ENCODE measurements around the gene INTS12. TPM values are rescaled to one million over a fixed set of nuclear protein-coding genes. Genes with fewer than 3 reads are reported as not detected.
"Not testable (repeated sequence)": the region's sequence is repeated elsewhere in the genome, so short reads cannot be mapped to it uniquely, and the experiment has no call there.

Gene INTS12
- total RNA-seq, 1 experiment from 2014 or later, result 18.7 TPM

DNA sequence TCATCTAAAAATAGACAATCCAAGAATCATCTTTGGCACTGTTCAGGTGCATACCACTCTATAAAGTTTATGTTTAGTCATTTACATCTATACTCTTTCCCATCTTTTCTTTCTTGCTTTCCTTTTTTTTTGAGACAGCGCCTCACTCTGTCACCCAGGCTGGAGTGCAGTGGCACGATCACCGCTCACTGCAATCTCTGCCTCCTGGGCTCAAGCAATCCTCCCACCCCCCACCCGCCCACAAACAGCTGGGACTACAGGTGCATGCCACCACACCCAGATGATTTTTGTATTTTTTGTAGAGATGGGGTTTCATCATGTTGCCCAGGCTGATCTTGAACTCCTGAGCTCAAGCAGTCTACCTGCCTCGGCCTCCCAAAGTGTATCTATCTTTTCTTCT, 13.7 kb downstream of the INTS12 start:
- DNase-seq (ENCODE audit: extremely low read depth, low read depth), result not testable (repeated sequence)

- no peak for DNase-seq (ENCODE audit: extremely low read depth, low read depth)
Measured at GRCh38 chr4:105686571-105686970, 21.9 kb downstream of the INTS12 start.

DNA sequence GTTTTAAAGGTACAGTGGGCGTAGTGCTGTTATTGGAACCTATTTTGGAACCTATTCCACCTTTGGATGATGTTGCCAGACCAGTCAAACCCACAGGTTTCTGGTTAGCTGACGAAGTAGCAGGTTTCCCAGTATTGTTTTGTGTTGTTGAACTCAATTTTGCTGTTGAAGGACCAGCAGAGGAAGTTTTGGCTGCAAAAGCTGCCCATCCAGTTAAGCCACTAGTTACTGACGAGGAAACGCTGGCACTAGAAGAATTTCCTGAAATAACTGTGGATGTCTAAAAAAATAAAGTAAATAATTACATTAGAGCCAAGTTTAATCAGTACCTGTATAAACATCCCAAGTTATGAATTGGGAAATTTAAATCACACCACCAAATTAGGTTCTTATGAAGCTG, 25.5 kb downstream of the INTS12 start:
- no peak for DNase-seq (ENCODE audit: extremely low read depth, low read depth)

DNA sequence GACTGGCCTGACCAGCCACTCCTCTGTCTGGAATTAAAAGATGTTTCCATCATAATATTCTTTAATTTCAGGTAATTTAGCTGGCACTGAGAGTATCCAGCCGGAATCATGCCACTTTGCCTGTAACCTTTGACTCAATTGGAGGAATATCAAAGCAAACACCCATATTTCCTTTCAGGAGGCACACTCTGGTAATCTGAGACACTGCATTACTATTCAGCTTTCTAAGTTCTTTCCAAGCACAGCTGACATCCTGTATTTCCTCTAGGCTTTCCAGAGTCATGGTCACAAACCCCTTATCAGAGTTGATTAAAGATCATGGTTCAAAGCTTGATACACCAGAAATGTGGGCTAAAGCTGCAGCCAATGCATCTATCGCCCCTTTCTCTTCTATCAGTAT, 29.3 kb downstream of the INTS12 start:
- no peak for DNase-seq (ENCODE audit: extremely low read depth, low read depth)

GRCh38 chr4:105677709-105678108, 30.8 kb downstream of the INTS12 start:
- no peak for DNase-seq (ENCODE audit: extremely low read depth, low read depth)

DNA sequence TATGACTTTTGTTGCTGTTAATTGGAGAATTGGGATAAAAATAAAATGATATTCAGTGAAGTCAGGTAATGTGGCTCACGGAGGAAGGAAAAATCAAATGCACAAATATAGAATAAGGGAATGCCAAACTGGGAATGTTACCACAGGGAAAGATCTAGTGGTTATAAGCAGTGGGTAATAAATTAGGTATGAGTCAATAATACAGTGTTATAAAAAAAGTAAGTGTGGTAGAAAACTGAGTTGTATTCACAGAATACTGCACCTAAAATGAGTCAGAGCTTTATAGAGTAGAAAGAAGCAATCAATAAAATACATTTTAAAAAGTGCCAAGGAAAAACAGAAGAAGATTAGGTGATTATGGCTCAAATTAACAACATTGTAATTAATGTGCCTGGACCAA, 34.5 kb downstream of the INTS12 start:
- DNase-seq (ENCODE audit: extremely low read depth, low read depth), result no peak

DNA sequence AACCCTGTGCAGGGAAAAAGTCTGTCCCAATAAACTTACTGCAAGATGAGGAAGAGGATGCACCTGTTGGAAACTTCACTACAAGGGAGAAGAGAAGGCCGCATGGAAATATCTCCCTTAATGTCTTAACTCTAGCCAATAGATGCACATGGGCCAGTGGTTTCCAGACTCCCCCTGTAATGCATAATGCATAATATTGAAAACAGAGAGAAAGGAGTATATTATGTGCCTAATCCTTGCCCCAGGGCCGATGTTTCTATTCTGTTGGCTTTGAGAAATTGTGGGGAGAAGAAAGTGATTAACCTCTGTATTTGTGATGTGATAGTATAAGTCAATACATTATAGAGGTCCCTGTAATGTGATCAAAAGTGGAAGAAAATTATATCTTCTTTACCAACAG, 37.2 kb downstream of the INTS12 start:
- DNase-seq (ENCODE audit: extremely low read depth, low read depth), result no peak

- DNase-seq (ENCODE audit: extremely low read depth, low read depth), result no peak
Measured at GRCh38 chr4:105670684-105671083, 37.8 kb downstream of the INTS12 start.

DNA sequence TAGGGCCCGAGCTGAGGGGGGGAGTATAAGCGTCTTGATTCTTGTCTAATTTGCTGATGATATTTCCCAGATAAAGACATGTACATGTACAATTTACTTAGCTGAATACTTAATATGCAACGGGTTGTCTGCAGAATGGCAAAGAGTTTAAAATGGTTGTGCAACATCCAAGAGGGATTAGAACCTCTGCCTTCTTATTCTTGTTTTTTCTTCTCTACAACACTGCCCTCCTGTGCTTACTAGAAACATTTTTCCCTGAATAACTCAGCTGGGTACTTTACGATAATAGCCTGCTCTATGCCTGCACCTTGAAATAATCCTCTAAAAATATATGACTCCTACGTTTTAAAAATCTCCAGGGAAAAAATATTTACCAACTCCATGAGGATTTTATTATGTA, 41.8 kb downstream of the INTS12 start:
- peak; percentile 4 for DNase-seq (ENCODE audit: extremely low read depth, low read depth)

DNA sequence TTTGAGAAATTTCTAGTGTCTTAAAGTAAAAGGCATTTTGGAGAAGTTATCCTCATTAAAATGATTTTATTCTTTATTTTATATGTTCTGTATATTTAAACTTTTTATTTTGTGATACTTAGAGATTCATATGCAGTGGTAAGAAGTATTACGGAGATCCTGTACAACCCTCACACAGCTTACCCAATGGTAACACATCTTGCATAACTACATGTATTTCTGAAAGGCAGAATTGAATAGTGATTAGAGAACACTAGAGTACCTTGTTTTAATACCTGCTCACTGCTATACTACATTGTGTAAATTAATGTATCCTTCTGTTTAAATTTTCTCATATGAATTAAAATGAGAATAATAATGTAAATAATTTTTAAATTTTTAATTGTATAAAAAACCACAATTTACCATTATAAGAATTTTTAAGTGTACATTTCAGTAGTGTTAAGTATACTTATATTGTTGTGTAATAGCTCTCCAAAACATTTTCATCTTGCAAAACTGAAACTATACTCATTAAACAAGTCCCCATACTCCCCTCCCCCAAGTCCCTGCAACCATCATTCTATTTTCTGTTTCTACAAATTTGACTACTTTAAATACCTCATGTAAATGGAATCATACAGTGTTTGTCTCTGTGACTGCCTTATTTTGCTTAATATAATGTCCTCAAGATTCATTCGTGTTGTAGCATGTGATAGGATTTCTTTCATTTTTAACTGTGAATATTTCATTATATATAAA, 45.4 kb downstream of the INTS12 start:
- DNase-seq (ENCODE audit: extremely low read depth, low read depth), result no peak

DNA sequence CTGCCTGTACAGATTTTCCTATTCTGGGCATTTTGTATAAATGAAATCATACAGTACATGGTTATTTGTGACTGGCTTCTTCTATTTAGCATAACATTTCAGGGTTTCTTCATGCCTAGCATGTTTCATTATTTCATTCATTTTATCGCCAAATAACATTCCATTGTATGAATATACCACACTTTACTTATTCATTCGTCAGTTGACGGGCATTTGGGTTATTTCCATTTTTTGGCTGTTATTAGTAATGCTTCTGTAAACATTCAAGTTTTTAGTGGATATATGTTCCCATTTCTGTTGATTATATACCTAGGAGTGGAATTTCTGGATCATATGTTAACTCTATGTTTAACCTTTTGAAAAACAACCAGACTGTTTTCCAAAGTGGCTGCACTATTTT, 47.5 kb downstream of the INTS12 start:
- DNase-seq (ENCODE audit: extremely low read depth, low read depth), result no peak

GRCh38 chr4:105659190-105659589, 49.3 kb downstream of the INTS12 start:
- DNase-seq (ENCODE audit: extremely low read depth, low read depth), result no peak

GRCh38 chr4:105657117-105657765, 51.2 kb downstream of the INTS12 start:
- no peak for DNase-seq (ENCODE audit: extremely low read depth, low read depth)

GRCh38 chr4:105652286-105652888, 56.1 kb downstream of the INTS12 start:
- DNase-seq (ENCODE audit: extremely low read depth, low read depth), result no peak

DNA sequence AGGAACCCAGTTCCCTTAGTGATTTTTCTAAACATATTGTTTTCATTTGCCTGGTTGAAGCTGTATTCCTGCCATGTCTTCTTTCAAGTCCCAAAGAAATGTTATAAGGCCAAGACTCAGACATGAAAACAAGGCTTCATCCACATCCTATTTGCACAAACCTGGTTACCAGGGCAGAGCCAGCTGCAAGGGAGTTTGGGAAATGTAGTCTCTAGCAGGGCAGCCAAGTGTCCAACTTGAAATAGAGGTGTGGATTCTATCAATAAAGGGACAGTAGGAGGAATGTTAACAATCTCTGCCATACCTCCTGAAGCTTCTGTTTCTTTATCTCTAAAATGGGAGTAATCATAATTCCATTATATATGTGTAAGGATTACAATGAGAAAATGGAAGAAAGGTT, 56.6 kb downstream of the INTS12 start:
- no peak for DNase-seq (ENCODE audit: extremely low read depth, low read depth)

- no peak for DNase-seq (ENCODE audit: extremely low read depth, low read depth)
Measured at GRCh38 chr4:105650190-105650589, 58.3 kb downstream of the INTS12 start.

- DNase-seq (ENCODE audit: extremely low read depth, low read depth), result no peak
Measured at GRCh38 chr4:105645440-105645839, 63.0 kb downstream of the INTS12 start.

GRCh38 chr4:105644257-105644656, 64.2 kb downstream of the INTS12 start:
- no peak for DNase-seq (ENCODE audit: extremely low read depth, low read depth)

DNA sequence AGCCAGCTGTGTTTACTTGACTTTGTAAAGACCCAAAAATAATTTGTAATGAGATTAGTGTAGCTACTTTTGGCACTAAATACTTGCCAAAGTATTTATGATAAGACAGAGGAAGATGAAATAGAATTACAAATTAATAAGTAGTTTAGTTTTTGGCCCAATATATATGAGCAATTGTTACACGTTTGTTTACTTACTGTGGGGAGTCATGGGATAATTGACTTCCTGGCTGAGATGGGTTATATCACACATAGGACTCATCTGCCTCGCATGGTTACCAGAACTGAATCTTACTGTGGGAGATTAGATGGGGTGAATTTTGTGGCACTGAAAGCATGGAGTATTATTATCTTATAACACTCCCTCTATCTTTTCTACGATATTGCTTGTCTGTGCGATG, 66.6 kb downstream of the INTS12 start:
- no peak for DNase-seq (ENCODE audit: extremely low read depth, low read depth)

DNA sequence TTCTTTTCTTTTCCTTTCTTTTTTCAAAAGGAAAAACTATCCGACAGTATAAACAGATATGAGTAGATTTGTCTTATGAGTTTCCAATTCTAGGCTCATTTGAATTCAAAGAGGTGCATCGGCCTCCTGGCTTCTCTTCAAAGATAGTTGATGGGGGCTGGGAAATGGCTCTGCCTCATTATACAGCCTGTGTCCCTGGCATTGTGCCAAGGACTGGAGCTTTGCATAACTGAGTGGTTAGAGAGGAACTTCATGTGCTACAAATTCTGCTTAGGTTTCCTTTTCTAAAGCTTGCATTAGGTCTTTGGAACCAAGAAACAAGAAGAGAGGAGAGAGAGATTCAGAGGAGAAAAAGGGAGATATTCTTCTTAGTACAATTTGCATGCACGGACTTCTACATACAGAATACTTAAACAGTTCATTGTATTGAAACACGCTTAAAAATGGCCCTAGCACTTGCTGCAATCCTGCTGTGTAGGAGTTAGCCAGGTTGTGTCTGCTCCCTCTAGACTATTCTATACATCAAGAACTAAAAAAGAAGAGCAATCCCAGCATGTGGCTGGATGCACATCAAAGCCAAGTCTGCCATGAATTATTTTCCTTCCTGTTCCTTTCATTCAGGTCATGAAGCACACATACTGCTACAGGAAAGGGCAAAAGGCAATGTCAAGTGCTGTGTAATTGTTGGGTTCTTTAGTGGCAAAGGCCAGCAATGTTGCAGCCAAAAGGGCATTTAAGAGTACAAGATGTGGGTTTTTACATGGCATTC, 70.9 kb downstream of the INTS12 start:
- DNase-seq (ENCODE audit: extremely low read depth, low read depth), result no peak

DNA sequence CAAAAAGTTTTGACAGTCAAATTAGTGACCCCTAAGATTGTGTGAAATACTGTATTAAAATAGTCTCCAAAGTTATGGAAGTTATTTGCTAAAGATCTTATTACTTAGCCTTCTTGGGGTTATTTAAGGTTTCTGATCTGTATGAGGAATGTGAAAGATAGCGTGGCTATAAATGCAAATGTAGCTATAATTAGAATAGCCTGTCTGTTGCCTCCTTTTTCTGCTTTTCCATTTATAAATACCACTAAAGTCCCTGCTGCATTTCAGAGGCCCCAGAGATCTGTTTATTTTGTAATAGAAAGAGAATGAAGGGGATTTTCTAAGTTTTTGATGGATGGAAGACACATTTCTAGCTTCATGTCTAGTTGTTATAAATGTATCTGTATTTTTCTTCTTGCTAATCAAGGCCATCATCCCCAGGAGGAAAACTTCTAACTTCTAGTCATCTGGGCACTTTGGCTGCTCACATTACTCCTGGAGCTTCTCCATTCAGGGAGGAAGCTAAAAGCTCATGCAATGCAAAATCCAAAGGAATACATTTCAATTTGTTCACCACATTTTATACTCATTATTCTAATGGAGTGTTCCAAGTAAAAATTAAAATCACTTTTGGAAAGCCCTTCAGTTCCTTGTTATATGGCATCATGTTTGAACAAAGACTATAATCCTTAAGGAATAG, 73.9 kb downstream of the INTS12 start:
- no peak for DNase-seq (ENCODE audit: extremely low read depth, low read depth)

All from NCI-H460 (cell line).